GM21529 (cell line): ENCODE data around the gene KNDC1.

Source experiments
- ATAC-seq: cut with Tn5 transposase; IDR thresholded peaks from one replicate; pipeline ENCODE4 v1.9.1; 2021; ENCODE audit not compliant: unreplicated experiment

KNDC1 gene

DNA sequence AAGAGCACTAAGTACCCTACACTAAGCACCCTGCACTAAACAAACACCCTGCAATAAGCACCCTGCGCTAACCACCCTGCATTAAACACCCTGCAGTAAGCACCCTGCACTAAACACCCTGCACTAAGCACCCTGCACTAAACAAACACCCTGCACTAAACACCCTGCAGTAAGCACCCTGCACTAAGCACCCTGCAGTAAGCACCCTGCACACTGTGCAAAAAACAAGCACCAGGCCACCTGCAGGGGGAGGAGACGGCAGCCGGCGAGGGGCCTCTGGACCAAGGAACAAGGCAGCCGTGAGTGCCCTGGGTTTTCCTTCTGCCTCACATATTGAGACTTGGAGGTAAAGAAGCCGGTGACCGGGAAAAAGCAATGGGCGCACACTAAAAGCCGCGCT is 30.2 kb downstream of the KNDC1 start:
- ATAC-seq: no peak

DNA sequence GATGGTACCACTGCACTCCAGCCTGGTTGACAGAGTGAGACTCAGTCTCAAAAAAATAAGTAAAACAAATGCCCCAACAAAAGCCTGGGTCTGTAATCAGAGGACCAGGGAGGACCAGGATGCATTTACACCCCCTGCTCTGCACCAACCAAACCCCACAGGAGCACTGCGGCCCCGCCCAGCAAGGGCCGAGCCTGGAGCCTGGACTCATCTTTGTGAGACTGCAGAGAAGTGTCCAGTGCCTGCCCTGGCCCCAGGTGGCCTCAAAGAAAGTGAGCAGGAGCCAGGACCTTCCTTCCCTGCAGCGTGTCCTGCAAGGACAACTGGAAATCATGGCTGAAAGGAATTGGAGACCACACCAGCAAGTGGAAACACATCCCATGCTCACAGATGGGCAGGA is 31.6 kb downstream of the KNDC1 start:
- ATAC-seq: no peak

DNA sequence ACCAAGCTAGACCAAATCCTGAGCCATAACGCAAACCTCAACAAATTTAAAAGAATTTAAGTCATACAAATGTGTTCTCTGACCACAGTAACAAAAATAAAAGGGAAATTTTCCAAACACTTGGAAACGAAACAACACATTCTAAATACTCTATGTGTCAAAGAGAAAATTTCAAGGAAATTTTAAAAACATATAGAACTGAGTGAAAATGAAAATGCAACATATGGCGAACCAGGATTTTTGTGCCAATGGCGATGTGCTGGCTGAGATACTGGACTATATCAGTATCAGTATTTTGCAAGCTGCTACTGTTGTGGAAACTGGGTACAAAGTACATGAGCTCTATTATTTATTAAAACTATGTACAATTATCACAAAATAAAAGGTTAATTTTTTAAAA is 34.1 kb downstream of the KNDC1 start:
- no peak for ATAC-seq

DNA sequence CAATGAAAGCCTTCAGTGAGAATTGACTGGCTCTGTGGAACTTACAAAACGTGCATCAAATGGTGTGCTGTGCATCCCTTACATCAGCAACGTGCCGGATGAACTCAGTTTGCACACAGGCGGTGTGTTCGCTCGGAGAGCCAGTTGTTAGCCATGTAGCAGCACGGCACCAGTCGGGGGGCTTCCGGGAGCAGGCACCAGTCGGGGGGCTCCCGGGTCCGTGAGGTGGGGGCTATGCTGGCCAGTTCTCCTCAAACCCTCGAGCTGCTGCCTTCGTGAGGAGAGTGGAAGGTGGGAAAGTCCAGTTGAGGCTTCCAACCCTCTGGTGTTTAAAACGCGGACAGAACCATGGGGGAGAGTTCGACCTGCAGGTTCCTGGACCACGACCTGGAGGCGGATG is 35.1 kb downstream of the KNDC1 start:
- no peak for ATAC-seq

DNA sequence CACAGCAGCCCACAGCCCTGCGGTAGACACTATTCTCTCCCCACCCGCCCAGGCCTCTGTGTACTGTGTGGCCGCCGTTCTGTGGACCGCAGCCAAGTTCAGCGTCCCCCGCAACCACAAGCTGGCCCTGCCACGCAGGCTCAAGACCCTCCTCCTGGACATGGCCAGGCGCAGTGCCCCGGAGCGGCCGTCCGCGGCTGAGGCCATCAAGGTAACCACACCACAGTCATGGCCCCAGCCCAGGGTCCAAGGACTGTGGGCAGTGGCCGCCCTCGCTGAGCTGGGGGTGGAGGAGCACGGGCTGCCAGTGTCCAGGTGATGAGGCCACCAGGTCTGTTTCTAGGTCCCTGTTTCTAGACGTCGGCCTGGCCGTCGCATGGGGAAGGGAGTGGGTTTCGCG is 35.6 kb downstream of the KNDC1 start:
- ATAC-seq: no peak

DNA sequence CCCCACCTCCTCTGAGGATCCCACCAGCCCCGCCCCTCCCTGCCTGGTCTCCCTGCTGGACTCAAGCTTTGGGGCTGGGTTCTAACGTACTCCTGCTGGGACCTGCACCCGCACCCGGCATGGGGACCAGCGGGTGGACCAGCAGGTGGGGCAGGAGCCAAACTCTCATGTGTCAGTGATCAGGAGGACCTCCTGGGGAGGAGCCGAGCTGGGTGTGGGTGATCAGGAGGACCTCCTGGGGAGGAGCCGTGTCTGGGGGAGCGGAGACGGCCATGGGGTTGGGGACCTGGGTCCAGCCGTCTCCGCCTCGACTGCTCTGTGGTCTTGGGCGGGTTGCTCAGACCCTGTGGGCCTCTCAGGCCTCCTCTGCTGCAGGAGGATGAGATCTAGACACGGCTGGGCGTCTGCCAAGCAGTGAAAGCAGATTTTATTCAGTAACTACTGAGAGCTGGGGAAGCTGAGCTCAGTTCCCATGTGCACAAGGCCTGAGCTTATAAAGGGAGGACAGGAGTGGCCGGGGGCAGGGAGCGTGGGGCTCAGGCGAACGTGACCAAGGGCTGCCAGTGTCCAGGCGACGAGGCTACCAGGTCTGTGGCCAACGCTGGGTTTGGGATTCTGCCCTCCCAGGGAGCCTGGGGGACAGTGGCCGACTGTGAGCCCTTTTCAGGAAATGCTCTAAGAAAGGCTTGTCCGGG is 36.3 kb downstream of the KNDC1 start:
- no peak for ATAC-seq

DNA sequence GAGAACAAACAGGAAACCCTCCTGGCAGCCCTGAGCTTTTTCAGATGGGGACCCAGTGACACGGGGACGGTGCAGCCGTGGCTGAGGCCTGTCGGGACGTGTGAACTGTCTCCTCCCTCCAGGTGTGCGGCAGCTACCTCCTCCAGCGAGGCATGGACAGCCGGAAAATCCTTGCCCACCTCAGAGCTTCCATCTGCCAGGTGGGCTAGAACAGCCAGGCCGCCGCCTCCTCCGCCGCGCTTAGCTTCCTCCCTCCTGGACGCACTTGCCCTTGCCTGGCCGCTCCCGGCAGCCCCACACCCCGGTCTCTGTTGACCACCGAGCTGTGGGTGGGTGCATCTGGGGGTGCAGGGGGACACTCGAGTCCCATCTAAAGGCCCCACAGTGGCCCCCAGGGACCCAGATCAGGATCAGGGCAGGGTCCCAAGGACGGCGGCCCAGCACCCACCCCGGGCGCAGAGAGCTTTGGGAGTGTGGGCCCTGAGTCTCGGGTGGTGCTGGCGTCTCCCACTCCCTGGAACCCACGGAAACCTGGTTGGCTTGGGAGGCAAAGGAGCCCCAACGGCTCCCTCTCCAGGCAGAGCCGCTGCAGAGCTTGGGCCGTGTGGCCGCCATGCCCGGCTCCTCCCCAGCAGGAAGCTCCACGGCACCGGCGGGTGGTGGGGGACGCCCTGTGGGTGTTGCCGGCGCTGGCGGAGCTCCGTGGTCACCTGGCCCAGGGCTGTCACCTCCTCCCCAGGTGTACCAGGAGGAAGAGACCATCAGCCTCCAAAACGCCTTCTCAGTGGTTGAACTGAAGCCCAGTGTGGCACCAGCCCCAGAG is 37.1 kb downstream of the KNDC1 start:
- ATAC-seq: no peak

DNA sequence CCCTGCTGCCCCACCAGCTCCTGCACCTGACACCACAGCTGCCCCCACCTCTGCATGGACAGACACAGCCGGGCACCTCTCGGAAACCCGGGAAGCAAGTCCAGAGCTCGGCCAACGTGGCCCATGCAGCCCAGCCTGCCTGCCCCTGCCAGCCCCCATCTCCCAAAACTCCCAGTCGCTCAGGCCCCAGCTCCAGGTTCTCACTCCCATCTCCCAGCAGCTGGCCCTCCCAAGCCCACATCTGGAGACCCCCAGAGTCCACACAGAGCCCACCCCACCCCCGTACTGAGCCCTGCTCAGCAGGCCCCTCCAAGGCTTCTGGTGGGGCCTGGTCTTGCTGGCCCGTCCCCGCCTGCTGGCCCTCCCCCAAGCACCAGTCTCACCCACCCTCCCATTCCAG is 37.8 kb downstream of the KNDC1 start:
- ATAC-seq: no peak

DNA sequence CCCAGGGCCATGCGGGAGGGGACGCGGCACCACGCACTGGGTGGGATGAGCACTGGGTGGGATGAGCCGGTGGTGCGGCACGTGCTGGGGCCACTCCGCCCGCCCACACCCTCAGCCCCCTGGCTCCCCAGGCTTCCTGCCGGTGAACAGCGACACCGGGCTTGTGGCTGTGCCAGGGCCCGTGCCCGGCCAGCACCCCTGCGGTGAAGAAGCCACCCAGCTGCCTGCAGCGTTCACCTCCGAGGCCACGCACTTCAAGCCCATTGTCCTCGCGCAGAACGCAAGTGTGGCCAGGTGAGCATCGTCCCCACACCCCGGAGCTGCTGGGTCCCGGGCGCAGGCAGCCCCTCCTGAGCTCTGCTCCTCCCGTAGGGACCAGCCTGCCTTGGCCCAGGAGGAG is 38.2 kb downstream of the KNDC1 start:
- ATAC-seq: no peak

DNA sequence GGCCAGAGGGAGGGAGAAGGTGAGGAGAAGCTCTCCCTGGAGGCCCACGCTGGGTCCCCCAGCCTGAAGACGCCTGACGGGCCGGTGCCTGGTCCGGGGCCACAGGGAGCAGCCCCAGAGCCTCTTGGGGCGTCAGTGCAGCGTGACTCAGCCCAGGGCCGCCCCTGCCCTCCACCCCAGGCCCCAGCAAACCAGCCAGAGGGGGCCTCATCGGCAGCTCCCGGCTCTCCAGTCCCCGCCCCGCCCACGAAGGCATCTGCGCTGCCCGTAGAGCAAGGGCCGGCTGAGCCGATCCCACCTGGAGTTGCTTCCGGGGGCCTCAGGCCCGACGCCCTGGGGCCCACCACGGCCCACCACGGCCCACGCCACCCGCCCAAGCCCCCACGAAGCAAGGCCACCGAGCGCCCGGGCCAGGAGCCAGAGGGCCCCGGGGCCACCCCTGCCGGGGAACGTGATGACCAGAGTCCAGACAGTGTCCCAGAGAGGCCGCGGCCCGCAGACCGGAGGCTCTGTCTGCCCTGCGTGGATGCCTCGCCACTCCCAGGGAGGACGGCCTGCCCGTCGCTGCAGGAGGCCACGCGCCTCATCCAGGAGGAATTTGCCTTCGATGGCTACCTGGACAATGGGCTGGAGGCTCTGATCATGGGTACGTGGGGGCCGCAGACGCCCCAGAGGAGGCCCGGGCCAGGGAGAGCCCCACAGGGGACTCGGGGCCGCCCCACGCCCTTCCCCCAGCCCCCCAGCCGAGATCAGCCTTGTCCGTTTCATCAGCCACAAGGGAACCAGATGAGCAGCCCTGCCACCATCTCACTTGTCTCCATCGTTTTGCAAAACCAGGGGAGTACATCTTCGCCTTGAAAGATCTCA is 38.8 kb downstream of the KNDC1 start:
- no peak for ATAC-seq

DNA sequence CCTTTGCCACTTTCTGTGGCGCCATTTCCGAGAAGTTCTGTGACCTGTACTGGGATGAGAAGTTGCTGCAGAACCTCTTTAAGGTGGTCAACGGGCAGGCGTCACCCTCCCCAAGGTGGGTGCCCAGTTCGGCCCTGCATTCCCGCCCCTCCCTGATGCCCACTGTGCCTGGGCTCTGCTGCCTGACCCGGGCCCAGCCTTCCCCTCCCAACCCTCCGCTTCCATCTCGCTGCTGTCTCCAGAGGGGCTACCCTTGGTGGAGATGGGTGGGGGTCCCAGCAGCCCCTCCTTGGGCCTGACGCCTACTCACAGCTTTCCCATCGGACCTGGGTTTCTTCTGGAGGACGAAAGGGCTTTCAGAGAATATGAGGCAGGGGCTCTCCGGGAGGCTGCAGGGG is 39.5 kb downstream of the KNDC1 start:
- ATAC-seq: no peak

DNA sequence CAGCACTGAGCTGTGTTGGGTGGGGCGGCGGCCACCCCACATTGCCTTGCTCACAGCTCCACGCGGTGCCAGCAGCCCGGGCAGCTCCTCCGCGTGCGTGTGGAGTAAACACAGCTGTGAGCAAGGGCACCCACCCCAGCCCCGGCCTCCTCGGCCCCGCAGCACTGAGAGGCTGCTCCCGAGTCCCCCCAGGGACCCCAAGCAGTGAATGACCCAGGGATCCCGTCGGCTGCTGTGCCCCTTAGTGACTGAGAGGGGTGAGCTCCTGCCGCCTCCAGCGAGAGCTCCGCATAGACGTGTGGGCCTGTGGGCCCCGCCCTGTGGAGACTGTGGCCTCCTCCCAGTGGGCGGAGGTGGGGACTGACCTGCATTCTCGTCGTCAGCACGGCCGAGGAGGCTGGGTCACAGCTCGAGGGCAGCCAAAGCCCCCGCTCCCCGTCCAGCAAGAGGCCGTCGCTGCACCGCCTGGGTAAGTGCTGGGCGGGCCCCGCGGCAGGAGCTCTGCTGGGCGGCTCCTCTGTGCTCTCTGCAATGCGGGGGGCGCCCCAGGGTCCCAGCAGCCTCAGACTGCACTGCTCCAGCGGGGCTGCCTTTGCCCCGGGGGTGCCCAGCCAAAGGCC is 40.1 kb downstream of the KNDC1 start:
- no peak for ATAC-seq

DNA sequence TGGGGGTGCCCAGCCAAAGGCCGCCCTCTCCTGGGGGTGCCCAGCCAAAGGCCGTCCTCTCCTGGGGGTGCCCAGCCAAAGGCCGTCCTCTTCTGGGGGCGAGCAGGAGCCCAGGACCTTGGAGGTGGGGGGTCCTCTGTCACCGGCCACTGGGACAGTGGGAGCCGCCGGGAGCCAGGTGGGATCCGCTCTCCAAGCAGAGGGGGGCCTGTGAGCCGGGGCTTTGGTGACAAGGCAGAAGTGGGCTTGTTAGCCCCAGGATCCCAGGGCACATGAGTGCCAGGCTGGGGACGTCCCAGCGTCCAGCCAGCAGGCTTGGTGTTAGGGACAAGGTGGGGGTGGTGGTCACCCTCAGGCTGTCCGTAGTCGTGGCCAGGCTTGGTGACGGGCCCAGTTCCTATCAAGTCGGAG is 40.6 kb downstream of the KNDC1 start:
- ATAC-seq: no peak

DNA sequence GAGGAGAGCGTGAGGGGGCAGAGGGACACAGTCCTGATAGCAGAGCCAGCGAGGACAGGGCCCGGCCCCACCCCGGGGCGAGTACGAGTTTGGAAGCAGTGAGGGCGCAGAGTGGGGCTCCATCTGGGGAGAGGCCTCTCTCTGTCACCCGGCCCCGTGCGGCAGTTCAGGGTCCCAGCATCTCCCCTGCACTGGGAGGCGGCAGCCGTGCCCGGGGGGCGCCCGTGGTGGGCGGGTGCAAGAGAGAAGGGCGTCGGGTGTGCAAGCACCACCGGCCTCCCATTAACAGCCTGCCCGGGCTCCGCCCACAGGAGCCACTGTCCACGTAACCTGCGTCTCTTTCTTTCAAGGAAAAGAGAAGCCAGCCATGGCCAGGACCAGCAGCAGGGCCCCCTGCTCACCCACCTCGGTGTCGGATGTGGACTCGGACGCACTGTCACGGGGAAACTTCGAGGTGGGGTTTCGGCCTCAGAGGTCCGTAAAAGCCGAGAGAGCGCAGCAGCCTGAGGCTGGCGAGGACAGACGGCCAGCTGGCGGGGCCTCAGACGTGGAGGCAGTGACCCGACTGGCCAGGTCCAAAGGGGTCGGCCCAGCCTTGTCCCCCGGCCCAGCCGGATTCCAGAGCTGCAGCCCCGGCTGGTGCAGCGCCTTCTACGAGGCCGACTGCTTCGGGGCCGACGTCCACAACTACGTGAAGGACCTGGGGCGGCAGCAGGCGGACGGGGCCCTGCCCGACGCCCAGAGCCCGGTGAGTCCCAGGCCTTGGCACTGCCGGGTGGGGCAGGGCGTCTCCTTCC is 41.3 kb downstream of the KNDC1 start:
- ATAC-seq: no peak

DNA sequence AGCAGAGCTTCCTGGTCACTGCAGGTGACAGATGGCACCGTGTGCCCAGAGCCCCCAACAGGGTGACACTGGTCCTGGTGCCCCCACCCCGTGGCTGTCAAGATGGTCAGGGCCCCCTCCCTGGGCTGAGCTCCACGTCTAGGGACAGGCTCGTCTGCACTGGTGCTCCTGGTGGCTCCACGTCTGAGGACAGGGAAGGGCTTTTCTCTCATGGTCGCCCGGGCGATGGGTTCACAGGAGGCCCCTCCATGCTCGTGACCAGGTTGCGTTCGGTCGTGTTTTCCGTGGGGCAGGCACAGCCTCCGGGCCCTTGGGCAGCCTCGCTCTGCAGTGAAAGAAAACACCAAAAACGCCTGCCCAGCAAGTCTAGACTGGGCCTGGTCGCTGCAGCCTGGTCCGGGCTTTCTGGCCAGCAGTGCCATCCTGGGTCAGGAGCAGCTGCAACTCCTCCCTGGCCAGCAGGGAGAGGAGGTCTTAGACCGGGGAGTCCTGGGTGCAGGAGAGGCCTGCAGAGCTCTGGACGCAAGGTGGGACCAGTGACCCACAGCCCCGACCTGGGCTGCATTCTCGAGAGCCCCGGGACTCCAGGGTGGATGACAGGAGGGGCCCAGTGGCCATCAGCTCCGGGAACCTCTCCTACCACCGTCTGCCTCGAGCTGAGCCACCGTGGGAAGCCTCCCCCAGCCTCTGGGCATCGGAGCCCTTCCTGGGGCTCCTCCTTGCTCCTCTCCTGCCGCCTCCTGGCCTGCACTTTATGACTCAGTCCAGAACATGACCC is 42.1 kb downstream of the KNDC1 start:
- no peak for ATAC-seq

DNA sequence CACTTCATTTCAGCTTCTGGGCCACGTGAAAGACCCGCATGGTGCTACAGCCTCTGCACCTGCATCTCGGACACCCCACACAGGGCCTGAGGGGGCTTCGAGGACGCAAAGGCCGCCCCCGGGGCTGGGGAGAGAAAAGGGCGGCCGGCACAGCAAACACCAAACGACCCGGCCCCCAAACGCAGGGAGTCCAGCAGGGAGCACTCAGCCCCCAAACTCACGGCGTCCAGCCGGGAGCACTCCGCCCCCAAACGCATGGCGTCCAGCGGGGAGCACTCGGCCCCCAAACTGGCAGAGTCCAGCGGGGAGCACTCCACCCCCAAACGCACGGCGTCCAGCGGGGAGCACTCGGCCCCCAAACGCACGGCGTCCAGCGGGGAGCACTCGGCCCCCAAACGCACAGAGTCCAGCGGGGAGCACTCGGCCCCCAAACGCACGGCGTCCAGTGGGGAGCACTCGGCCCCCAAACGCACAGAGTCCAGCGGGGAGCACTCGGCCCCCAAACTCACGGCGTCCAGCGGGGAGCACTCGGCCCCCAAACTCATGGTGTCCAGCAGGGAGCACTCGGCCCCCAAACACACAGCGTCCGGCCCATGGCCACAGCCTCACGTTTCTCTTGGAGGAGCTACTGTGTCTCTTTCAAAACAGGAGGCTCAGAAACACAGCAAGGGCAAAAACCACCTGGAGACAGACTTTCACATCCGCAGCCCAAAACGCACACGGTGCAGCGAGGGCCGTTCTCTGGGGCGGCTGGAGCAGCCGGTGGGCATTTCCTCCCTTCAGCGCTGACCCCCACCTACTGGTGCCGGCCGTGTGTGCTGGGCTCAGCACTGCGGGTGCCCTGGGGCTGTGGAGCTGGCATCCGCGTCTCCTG is 43.0 kb downstream of the KNDC1 start:
- no peak for ATAC-seq

DNA sequence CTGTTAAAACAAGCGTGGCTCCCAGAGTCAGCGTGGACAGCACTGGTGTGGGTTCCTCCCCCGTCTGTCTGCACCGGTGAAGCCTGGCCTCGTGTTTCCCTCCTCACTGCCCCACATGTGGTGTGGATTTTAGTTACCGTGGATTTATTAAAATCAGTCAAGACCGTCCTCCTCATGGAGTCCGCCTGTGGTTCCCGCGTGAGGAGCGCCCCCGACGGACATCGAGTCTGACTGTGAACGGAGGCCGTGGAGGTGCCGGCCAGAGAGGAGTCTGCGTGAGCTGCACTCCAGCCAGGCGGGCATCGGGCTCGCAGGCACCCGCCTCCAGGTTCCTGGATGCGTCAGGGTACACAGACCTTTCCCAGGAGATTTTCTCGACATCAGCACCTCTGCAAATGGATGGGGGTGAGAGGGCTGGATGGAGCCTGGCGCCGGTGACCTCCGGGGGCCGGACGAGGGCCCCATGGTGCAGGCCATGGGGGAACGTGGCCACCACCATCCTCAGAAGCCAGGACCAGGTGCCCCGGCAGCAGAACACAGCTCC is 43.7 kb downstream of the KNDC1 start:
- no peak for ATAC-seq

DNA sequence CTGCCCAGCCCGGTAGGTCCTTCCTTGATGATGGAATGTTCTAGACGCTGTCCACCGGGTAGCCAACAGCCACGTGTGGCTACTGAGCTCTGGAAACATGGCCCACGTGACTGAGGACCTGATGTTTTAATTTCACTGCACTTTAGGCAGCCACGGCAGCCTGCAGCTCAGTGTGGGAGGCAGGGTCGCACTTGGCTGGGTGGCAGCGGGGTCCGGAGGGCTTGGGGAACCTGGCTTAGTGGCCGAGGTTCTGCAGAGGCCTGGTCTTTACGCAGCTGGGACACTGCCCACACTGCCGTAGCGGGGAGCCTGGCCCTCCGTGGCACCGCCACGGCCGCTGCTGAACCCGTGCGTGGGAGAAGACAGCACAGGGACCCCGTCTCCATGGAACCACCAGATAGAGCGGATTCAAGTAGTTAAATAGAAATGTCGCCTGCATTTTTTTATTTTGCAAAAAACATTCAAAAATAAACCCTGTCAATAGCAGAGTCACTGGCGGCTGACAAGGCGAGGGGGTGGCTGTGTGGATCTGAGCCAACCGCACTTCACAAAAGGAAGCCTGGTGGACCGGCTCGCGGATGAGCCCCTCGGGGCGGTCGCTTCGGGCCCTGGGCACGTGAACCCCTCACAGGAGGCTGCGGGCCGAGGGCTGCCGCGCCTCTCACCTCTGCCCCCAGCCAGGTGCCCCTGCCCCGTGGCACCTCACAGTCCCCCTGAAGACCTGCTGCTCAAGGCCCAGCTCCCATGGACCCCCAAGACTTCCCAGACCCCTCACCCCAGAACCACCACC is 44.4 kb downstream of the KNDC1 start:
- ATAC-seq: no peak
